ENCODE data around the gene GART. TPM values are rescaled to one million over a fixed set of nuclear protein-coding genes. Genes with fewer than 3 reads are reported as not detected.
"Not testable (repeated sequence)": the region's sequence is repeated elsewhere in the genome, so short reads cannot be mapped to it uniquely, and the experiment has no call there.

The GART gene
- 100 to 1,000 TPM; 138 to 147 TPM for total RNA-seq

DNA sequence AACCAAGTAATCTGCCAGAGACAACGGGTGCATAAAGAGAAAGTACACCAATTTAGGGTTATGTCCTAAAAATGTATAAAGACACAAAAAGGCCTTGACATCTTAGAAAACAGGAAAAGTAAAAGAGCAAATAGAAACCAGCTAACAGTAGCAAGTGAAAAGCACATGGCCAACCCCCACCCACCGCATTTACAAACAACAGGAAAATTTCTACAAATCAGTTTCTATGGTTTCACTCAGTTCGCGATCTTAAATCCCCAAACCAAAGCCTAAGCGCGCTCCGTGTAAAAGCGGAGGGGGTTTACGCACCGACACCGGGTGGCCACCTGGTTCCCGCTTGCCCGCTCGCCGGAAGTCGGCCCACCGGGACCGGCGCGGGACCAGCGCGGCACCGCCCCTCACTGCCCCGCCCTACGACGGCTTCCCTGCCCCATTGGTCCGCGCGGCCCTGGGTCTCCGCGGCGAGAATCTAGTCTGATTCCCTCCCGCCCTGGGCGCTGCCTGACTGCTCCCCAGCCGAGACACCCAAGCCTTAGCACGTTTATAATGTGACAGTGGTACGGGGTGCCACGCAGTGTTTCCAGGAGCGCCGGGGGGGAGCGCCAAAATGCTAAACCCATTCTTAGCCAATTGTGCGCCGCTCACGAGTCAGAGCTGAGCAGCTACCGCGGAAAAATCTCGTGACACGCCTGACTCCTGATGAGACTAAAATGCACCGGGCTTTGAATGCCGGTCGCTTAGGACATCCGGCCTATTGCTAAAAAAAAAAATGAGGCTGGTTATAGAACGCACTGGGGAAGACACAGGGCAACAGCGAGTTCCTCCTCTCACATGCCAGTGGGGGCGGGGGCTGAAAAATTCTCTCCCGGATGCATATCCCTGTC is at the start of gene GART:
TSS of gene GART (minus strand) at position 362 of the 884 bp plus-strand sequence. CDS start 2,802 bp downstream, outside the sequence.
- peak within 1 kb of the TSS; percentile 95 for H3K4me3 Mint-ChIP-seq
- CTCF ChIA-PET, result interaction anchor here (0.7 to 3.3 kb wide), 4 partner anchors 46 to 64 kb away, joined by 3 to 20 read pairs (median 8); partner anchors contain the start of genes DONSON and TMEM50B
- DNase-seq (peak; percentile 86), ATAC-seq (peak; percentile 71)
- H3K27ac Mint-ChIP-seq, result peak within 1 kb of the TSS; percentile 99
- peaks cover 30% of the 10 kb centered on the region for H3K4me1 Mint-ChIP-seq (ENCODE audit: low read depth)
- POLR2A ChIA-PET, result interaction anchor here (0.5 to 6.0 kb wide), 15 partner anchors 9 to 275 kb away, joined by 3 to 32 read pairs (median 4); partner anchors contain the start of genes DNAJC28, DONSON and TMEM50B
- H3K27me3 Mint-ChIP-seq (ENCODE audit: low read depth), result no peaks in the 10 kb centered on the region
- peaks cover 49% of the 10 kb centered on the region for H3K36me3 Mint-ChIP-seq (ENCODE audit: low read depth)
- H3K9me3 Mint-ChIP-seq (ENCODE audit: insufficient read depth), result no peaks in the 10 kb centered on the region

GRCh38 chr21:33588485-33589335 is 46.8 kb upstream of the GART start, which contains the start of gene DONSON:
TSS of gene DONSON (minus strand) at chr21:33588684. CDS start at chr21:33588641, 43 bp downstream.
- ChIA-PET CTCF (interaction anchor here (0.8 to 5.2 kb wide), 11 partner anchors 11 to 392 kb away, joined by 3 to 74 read pairs (median 3); partner anchors contain the start of genes GART and SON), POLR2A (interaction anchor here (1.0 to 2.5 kb wide), 10 partner anchors 8 to 109 kb away, joined by 3 to 13 read pairs (median 6); partner anchors contain the start of genes GART, SON and TMEM50B)
- peak within 1 kb of the TSS; percentile 89 for H3K27ac Mint-ChIP-seq
- peak; percentile 96 for ATAC-seq
- peak; percentile 88 for DNase-seq
- H3K9me3 Mint-ChIP-seq (ENCODE audit: insufficient read depth), result no peaks in the 10 kb centered on the region
- peaks cover 30% of the 10 kb centered on the region for H3K36me3 Mint-ChIP-seq (ENCODE audit: low read depth)
- no peaks in the 10 kb centered on the region for H3K27me3 Mint-ChIP-seq (ENCODE audit: low read depth)
- peaks cover 26% of the 10 kb centered on the region for H3K4me1 Mint-ChIP-seq (ENCODE audit: low read depth)
- H3K4me3 Mint-ChIP-seq, result peak within 1 kb of the TSS; percentile 91

GRCh38 chr21:33587792-33588484 is 46.0 kb upstream of the GART start:
- H3K27me3 Mint-ChIP-seq (ENCODE audit: low read depth), result no peaks in the 10 kb centered on the region
- H3K27ac Mint-ChIP-seq, result peak overlapping the region; percentile 87
- ChIA-PET CTCF (interaction anchor here (0.8 to 5.2 kb wide), 9 partner anchors 12 to 391 kb away, joined by 3 to 74 read pairs (median 3); partner anchors contain the start of genes GART and SON), POLR2A (interaction anchor here (0.9 to 2.5 kb wide), 11 partner anchors 9 to 108 kb away, joined by 3 to 13 read pairs (median 6); partner anchors contain the start of genes GART, SON and TMEM50B)
- peak; percentile 18 for ATAC-seq
- no peaks in the 10 kb centered on the region for H3K9me3 Mint-ChIP-seq (ENCODE audit: insufficient read depth)
- peak overlapping the region; percentile 91 for H3K4me3 Mint-ChIP-seq
- H3K4me1 Mint-ChIP-seq (ENCODE audit: low read depth), result peaks cover 26% of the 10 kb centered on the region
- peaks cover 28% of the 10 kb centered on the region for H3K36me3 Mint-ChIP-seq (ENCODE audit: low read depth)
- peak; percentile 53 for DNase-seq

DNA sequence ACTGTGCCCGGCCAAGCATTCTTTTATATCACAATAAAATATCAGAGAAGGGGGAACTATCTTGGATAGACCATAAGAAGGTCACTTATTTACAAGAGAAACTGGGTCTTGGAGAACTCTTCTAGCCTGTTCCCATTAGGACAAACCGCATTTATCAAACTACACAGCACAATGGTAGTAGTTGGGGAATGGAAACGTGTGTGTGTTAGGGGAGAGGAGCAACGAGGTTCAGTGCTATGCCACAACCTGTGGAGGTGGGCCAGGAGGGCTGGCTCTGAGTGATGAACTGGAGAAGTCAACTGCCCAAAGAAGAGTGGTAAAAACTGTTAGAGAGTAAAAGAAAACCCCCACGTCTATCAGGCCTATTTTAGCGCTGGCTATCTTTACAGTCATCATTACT is 45.0 kb upstream of the GART start:
- POLR2A ChIA-PET, result no interaction called here
- peak overlapping the region; percentile 91 for H3K4me3 Mint-ChIP-seq
- no peaks in the 10 kb centered on the region for H3K27me3 Mint-ChIP-seq (ENCODE audit: low read depth)
- H3K4me1 Mint-ChIP-seq (ENCODE audit: low read depth), result peaks cover 26% of the 10 kb centered on the region
- no peak for ATAC-seq
- CTCF ChIA-PET, result interaction anchor here (1.2 kb wide), 1 partner anchor 19 kb away, joined by 12 read pairs; no protein-coding TSS in a partner anchor
- DNase-seq, result no peak
- peaks cover 37% of the 10 kb centered on the region for H3K36me3 Mint-ChIP-seq (ENCODE audit: low read depth)
- no peak overlapping the region for H3K27ac Mint-ChIP-seq
- H3K9me3 Mint-ChIP-seq (ENCODE audit: insufficient read depth), result no peaks in the 10 kb centered on the region

DNA sequence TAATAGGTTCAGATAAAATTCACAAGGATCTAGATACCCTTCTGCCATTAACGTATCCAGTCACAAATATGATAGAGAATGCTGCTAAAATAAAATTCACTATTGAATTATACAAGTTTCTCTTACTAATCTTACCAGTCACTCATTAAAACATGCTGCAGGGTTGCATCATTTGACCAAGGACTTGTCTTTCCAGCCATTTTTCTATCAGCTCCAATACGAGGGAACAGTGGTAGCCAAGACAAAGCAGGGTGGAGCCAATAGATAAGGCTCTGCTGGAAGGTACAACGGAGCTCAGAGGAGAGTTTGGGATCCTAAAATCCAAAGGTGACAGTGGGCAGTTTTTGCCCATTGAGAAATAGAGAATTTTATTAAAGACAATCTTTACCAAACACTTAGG is 42.5 kb upstream of the GART start:
- CTCF ChIA-PET, result interaction anchor here (2.5 kb wide), 1 partner anchor 21 kb away, joined by 22 read pairs; no protein-coding TSS in a partner anchor

GRCh38 chr21:33578959-33579542 is 37.1 kb upstream of the GART start:
- ChIA-PET POLR2A (interaction anchor here (1.2 kb wide), 1 partner anchor 28 kb away, joined by 4 read pairs; no protein-coding TSS in a partner anchor), CTCF (interaction anchor here (2.4 kb wide), 1 partner anchor 27 kb away, joined by 6 read pairs; no protein-coding TSS in a partner anchor)
- Mint-ChIP-seq H3K4me3 (no peak overlapping the region), H3K27me3 (ENCODE audit: low read depth) (no peaks in the 10 kb centered on the region), H3K27ac (peak overlapping the region; percentile 39), H3K4me1 (ENCODE audit: low read depth) (peaks cover 9% of the 10 kb centered on the region), H3K36me3 (ENCODE audit: low read depth) (peaks cover 59% of the 10 kb centered on the region), H3K9me3 (ENCODE audit: insufficient read depth) (no peaks in the 10 kb centered on the region)
- ATAC-seq (no peak), DNase-seq (no peak)

More for the DNA sequence above, 42.5 kb upstream of the GART start:
- POLR2A ChIA-PET, result no interaction called here
- H3K9me3 Mint-ChIP-seq (ENCODE audit: insufficient read depth), result no peaks in the 10 kb centered on the region
- H3K4me1 Mint-ChIP-seq (ENCODE audit: low read depth), result peaks cover 24% of the 10 kb centered on the region
- DNase-seq (no peak), ATAC-seq (no peak)
- no peak overlapping the region for H3K4me3 Mint-ChIP-seq
- H3K27ac Mint-ChIP-seq, result no peak overlapping the region
- H3K36me3 Mint-ChIP-seq (ENCODE audit: low read depth), result peaks cover 45% of the 10 kb centered on the region
- H3K27me3 Mint-ChIP-seq (ENCODE audit: low read depth), result no peaks in the 10 kb centered on the region

GRCh38 chr21:33578214-33578613 is 36.3 kb upstream of the GART start:
- no peaks in the 10 kb centered on the region for H3K9me3 Mint-ChIP-seq (ENCODE audit: insufficient read depth)
- no peak for DNase-seq
- POLR2A ChIA-PET, result interaction anchor here (0.7 to 1.5 kb wide), 2 partner anchors 10 to 42 kb away, joined by 3 to 7 read pairs; partner anchors contain the start of gene DONSON

DNA sequence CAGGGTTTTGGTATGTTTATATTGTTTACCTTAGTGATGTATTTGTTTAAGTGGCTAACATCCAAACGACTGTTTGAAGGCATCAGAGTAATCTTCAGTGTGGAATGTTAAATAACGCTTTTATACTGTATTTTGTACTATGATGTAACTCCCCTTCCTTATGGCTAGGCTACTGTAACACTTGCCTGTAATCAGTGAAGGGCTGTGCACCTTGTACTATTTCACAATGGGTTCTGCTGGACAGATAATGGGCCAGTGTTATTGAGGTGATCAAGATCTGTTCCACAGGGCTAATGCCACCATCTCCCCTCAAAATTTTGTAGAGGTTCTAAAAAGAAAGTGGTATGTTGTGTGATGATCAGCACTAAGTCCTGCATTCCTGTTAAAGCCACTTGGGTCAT is 34.8 kb upstream of the GART start:
- not testable (repeated sequence) for H3K4me3 Mint-ChIP-seq; H3K4me1 Mint-ChIP-seq (ENCODE audit: low read depth); H3K27ac Mint-ChIP-seq; H3K27me3 Mint-ChIP-seq (ENCODE audit: low read depth); H3K9me3 Mint-ChIP-seq (ENCODE audit: insufficient read depth); DNase-seq; ATAC-seq
- CTCF ChIA-PET, result interaction anchor here (2.4 kb wide), 1 partner anchor 29 kb away, joined by 6 read pairs; no protein-coding TSS in a partner anchor
- peaks cover 65% of the 10 kb centered on the region for H3K36me3 Mint-ChIP-seq (ENCODE audit: low read depth)
- POLR2A ChIA-PET, result interaction anchor here (1.5 kb wide), 1 partner anchor 11 kb away, joined by 7 read pairs; the partner anchor contains the start of gene DONSON

More at GRCh38 chr21:33578214-33578613, 36.3 kb upstream of the GART start:
- peaks cover 9% of the 10 kb centered on the region for H3K4me1 Mint-ChIP-seq (ENCODE audit: low read depth)
- no peaks in the 10 kb centered on the region for H3K27me3 Mint-ChIP-seq (ENCODE audit: low read depth)
- ATAC-seq, result no peak
- H3K4me3 Mint-ChIP-seq, result no peak overlapping the region
- no peak overlapping the region for H3K27ac Mint-ChIP-seq
- peaks cover 64% of the 10 kb centered on the region for H3K36me3 Mint-ChIP-seq (ENCODE audit: low read depth)
- CTCF ChIA-PET, result interaction anchor here (2.4 kb wide), 1 partner anchor 28 kb away, joined by 6 read pairs; no protein-coding TSS in a partner anchor

GRCh38 chr21:33572350-33572749 is 30.4 kb upstream of the GART start:
- ChIA-PET CTCF (interaction anchor here (0.8 to 4.5 kb wide), 3 partner anchors 16 to 33 kb away, joined by 3 to 30 read pairs (median 7); partner anchors contain the start of gene DONSON), POLR2A (interaction anchor here (0.8 to 1.4 kb wide), 2 partner anchors 11 to 29 kb away, joined by 3 to 5 read pairs; partner anchors contain the start of gene SON)
- DNase-seq, result no peak
- Mint-ChIP-seq H3K4me1 (ENCODE audit: low read depth) (no peaks in the 10 kb centered on the region), H3K27ac (no peak overlapping the region), H3K4me3 (no peak overlapping the region), H3K27me3 (ENCODE audit: low read depth) (no peaks in the 10 kb centered on the region), H3K9me3 (ENCODE audit: insufficient read depth) (no peaks in the 10 kb centered on the region), H3K36me3 (ENCODE audit: low read depth) (peaks cover 69% of the 10 kb centered on the region)
- ATAC-seq, result no peak

DNA sequence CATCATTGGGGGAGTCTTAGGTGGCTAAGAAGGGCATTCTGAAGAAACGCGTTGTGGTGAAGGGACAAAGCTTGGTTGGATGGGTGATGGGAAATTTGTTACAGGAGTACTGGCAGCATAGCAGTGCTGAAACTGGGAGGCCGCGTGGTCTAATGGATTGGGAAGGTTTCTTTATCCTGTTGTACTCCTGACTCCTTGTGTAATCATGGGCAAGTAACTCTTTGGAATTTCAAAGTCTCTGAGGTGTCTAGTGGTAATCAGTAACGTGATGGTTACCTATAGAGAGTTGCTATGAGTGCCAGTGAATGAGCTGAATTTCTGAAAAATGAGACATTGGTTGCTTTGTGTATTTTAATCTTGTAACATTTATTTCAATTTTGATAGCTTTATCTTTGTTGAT is 28.1 kb upstream of the GART start:
- H3K4me1 Mint-ChIP-seq (ENCODE audit: low read depth), result no peaks in the 10 kb centered on the region
- H3K27me3 Mint-ChIP-seq (ENCODE audit: low read depth), result no peaks in the 10 kb centered on the region
- no peak for ATAC-seq
- no peaks in the 10 kb centered on the region for H3K9me3 Mint-ChIP-seq (ENCODE audit: insufficient read depth)
- H3K4me3 Mint-ChIP-seq, result no peak overlapping the region
- peaks cover 58% of the 10 kb centered on the region for H3K36me3 Mint-ChIP-seq (ENCODE audit: low read depth)
- POLR2A ChIA-PET, result interaction anchor here (2.2 kb wide), 1 partner anchor 18 kb away, joined by 6 read pairs; the partner anchor contains the start of gene DONSON
- no peak overlapping the region for H3K27ac Mint-ChIP-seq
- DNase-seq, result no peak
- CTCF ChIA-PET, result no interaction called here
